ENCODE data around the gene FKBP10.
"Not testable (repeated sequence)": the region's sequence is repeated elsewhere in the genome, so short reads cannot be mapped to it uniquely, and the experiment has no call there.

FKBP10 gene

GRCh38 chr17:41811549-41812380 is 1.0 kb upstream of the FKBP10 start, which contains the start of gene P3H4:
TSS of gene P3H4 (minus strand) at chr17:41811949. CDS start at chr17:41811915, 34 bp downstream.
- DNase-seq: no peak

GRCh38 chr17:41813152-41813680 is 412 bp downstream of the FKBP10 start:
- DNase-seq: no peak

- no peak for DNase-seq
These were observed 908 bp downstream of the FKBP10 start for GRCh38 chr17:41813699-41814124.

- DNase-seq: no peak
These were observed 1.4 kb downstream of the FKBP10 start for GRCh38 chr17:41814195-41814594.

- no peak for DNase-seq
These were observed 4.0 kb downstream of the FKBP10 start for GRCh38 chr17:41816637-41817320.

- DNase-seq: no peak
These were observed 5.2 kb downstream of the FKBP10 start for GRCh38 chr17:41818024-41818423.

- DNase-seq: no peak
These were observed 9.0 kb downstream of the FKBP10 start for GRCh38 chr17:41821776-41822175.

- DNase-seq: no peak
These were observed 9.7 kb downstream of the FKBP10 start for GRCh38 chr17:41822216-41823140.

GRCh38 chr17:41823141-41823524 is 10.3 kb downstream of the FKBP10 start:
- DNase-seq: no peak

GRCh38 chr17:41823580-41823979 is 10.8 kb downstream of the FKBP10 start:
- DNase-seq: no peak

- no peak for DNase-seq
These were observed 11.3 kb downstream of the FKBP10 start for GRCh38 chr17:41824086-41824485.

- no peak for DNase-seq
These were observed 12.5 kb downstream of the FKBP10 start for GRCh38 chr17:41825175-41825845.

- DNase-seq: not testable (repeated sequence)
These were observed 17.2 kb downstream of the FKBP10 start for GRCh38 chr17:41829961-41830360.

- DNase-seq: no peak
These were observed 22.5 kb downstream of the FKBP10 start for GRCh38 chr17:41835214-41835799.

GRCh38 chr17:41835800-41836549 is 23.2 kb downstream of the FKBP10 start, which contains the start of gene NT5C3B:
TSS of gene NT5C3B (minus strand) at chr17:41836232. CDS start at chr17:41836193, 39 bp downstream.
- DNase-seq: no peak

- DNase-seq: no peak
These were observed 23.9 kb downstream of the FKBP10 start for GRCh38 chr17:41836550-41837196.

GRCh38 chr17:41837761-41838538 is 25.1 kb downstream of the FKBP10 start, which contains the start of gene KLHL10:
TSS of gene KLHL10 (plus strand) at chr17:41837825. CDS start at chr17:41837933, 108 bp downstream.
- no peak for DNase-seq

GRCh38 chr17:41839448-41839847 is 26.6 kb downstream of the FKBP10 start:
- not testable (repeated sequence) for DNase-seq

GRCh38 chr17:41840781-41841180 is 28.0 kb downstream of the FKBP10 start:
- not testable (repeated sequence) for DNase-seq

Data from NCI-H446 treated with DMSO at 0.1 percent for 48 hours (cell line).